Panc1 (cell line): ENCODE results near the gene ROBO2. TPM values are rescaled to one million over a fixed set of nuclear protein-coding genes. Genes with fewer than 3 reads are reported as not detected.

Experiments
- ATAC-seq: fragments of 200-7000 bp; cut with Tn5 transposase; 2 replicates; pipeline ENCODE4 v1.9.1; 2020; ENCODE audit warnings: mild to moderate bottlenecking, moderate library complexity
- BruUV-seq: library from RNA; stranded (reverse); fragments of 400-500 nt; replicated peaks from 2 replicates; lab custom pipeline; 2021; lab: Mats Ljungman, UMichigan
- CTCF ChIA-PET: fragments of 300-600 bp; sonication (Branson Sonifier 250); formaldehyde crosslinking; loops from one replicate; lab custom pipeline; 2022; ENCODE audit warnings: antibody characterized with exemption; lab: Charles Lee
- POLR2A ChIA-PET: fragments of 300-600 bp; sonication (Branson Sonifier 250); formaldehyde crosslinking; loops from one replicate; lab custom pipeline; 2022; ENCODE audit warnings: antibody characterized with exemption; lab: Charles Lee
- DNase-seq: peaks from one replicate; pipeline ENCODE4 v3.0.0-alpha.2; 2010; ENCODE audit warnings: low read depth, low spot score
- H3K27ac ChIP-seq: 2 replicates; pipeline ENCODE4 v1.5.1; 2011; ENCODE audit warnings: mild to moderate bottlenecking, low read length, inconsistent platforms
- H3K27me3 ChIP-seq: fragments of 200-500 bp; sonication (Bioruptor generic); 2 replicates; pipeline ENCODE4 v1.6.0; 2014; ENCODE audit warnings: low read length, inconsistent platforms; ENCODE audit not compliant: control insufficient read depth, insufficient read depth
- H3K36me3 ChIP-seq: fragments of 200-500 bp; sonication (Bioruptor generic); 2 replicates; pipeline ENCODE4 v1.5.1; 2014; ENCODE audit warnings: inconsistent platforms, mild to moderate bottlenecking, low read length, moderate library complexity; ENCODE audit not compliant: control insufficient read depth, insufficient read depth
- H3K4me1 ChIP-seq: 2 replicates; pipeline ENCODE4 v1.5.1; 2011; ENCODE audit warnings: inconsistent platforms, mild to moderate bottlenecking, low read length, moderate library complexity; ENCODE audit not compliant: control insufficient read depth, insufficient read depth
- H3K4me3 ChIP-seq, 2 experiments: 2 replicates each; pipeline ENCODE4 v1.5.1; 2011 to 2012; ENCODE audit warnings: low read depth in 2 of 2, low read length in 2 of 2, mild to moderate bottlenecking in 2 of 2, inconsistent platforms in 1 of 2, moderate library complexity in 1 of 2
- H3K9me3 ChIP-seq: fragments of 200-500 bp; sonication (Bioruptor generic); 2 replicates; pipeline ENCODE4 v1.5.1; 2014; ENCODE audit warnings: low read depth, mild to moderate bottlenecking, inconsistent platforms, low read length, moderate library complexity; ENCODE audit not compliant: control insufficient read depth, insufficient read depth
- POLR2AphosphoS5 ChIP-seq: IDR thresholded peaks from 2 replicates; pipeline ENCODE4 v1.6.1; 2012; ENCODE audit warnings: mild to moderate bottlenecking, low read depth, low read length, moderate library complexity
- SIN3A ChIP-seq: IDR thresholded peaks from 2 replicates; pipeline ENCODE4 v1.6.1; 2012; ENCODE audit warnings: low read depth, mild to moderate bottlenecking, low read length, moderate library complexity, borderline replicate concordance; ENCODE audit not compliant: insufficient read depth
- TCF7L2 ChIP-seq: IDR thresholded peaks from 2 replicates; pipeline ENCODE4 v1.6.1; 2011; ENCODE audit warnings: mild to moderate bottlenecking, low read depth, low read length, inconsistent platforms
- in situ Hi-C: cut with HindIII; loops from 2 replicates; pipeline ENCODE4 v1.10.0; 2016; ENCODE audit warnings: low sequenced_read_pairs, low pct_unique_long_range_greater_than_20kb
- intact Hi-C: fragments of 100-400 bp; cut with micrococcal nuclease; formaldehyde crosslinking; loops from one replicate; pipeline ENCODE4 v1.10.0; 2022; ENCODE audit not compliant: unreplicated experiment
- total RNA-seq: library from RNA; stranded (reverse); gene quantifications from one replicate; pipeline ENCODE4 v1.2.1, GENCODE V29; 2021; ENCODE audit not compliant: unreplicated experiment
- TF ChIP-seq, protein P1 (sequence below): fragments of 450-650 bp; IDR thresholded peaks from 2 replicates; pipeline ENCODE4 v1.5.1; 2017; ENCODE audit warnings: mild to moderate bottlenecking
- TF ChIP-seq, protein P2 (sequence below), 2 experiments: IDR thresholded peaks; 2 replicates each; pipeline ENCODE4 v1.6.1; 2011 to 2012; ENCODE audit warnings: low read depth in 2 of 2, control low read depth in 1 of 2, low read length in 1 of 2, mild to moderate bottlenecking in 1 of 2, moderate library complexity in 1 of 2; ENCODE audit not compliant: insufficient read depth in 1 of 2

Gene ROBO2
- total RNA-seq, 1 experiment from 2014 or later = 1.3 TPM

- Histone ChIP-seq H3K27me3 (no peaks in the 10 kb centered on the region), H3K9me3 (no peaks in the 10 kb centered on the region), H3K27ac (no peak overlapping the region), H3K36me3 (no peaks in the 10 kb centered on the region), H3K4me3 (no peak overlapping the region), H3K4me1 (no peaks in the 10 kb centered on the region)
- ATAC-seq (no peak), DNase-seq (no peak)
- BruUV-seq = no TSS peak
- intact Hi-C loops (no loop called here), in situ Hi-C loops (no loop called here)
- TF ChIP-seq, protein P1, sequence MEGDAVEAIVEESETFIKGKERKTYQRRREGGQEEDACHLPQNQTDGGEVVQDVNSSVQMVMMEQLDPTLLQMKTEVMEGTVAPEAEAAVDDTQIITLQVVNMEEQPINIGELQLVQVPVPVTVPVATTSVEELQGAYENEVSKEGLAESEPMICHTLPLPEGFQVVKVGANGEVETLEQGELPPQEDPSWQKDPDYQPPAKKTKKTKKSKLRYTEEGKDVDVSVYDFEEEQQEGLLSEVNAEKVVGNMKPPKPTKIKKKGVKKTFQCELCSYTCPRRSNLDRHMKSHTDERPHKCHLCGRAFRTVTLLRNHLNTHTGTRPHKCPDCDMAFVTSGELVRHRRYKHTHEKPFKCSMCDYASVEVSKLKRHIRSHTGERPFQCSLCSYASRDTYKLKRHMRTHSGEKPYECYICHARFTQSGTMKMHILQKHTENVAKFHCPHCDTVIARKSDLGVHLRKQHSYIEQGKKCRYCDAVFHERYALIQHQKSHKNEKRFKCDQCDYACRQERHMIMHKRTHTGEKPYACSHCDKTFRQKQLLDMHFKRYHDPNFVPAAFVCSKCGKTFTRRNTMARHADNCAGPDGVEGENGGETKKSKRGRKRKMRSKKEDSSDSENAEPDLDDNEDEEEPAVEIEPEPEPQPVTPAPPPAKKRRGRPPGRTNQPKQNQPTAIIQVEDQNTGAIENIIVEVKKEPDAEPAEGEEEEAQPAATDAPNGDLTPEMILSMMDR = no peak
- TF ChIP-seq, protein P2, sequence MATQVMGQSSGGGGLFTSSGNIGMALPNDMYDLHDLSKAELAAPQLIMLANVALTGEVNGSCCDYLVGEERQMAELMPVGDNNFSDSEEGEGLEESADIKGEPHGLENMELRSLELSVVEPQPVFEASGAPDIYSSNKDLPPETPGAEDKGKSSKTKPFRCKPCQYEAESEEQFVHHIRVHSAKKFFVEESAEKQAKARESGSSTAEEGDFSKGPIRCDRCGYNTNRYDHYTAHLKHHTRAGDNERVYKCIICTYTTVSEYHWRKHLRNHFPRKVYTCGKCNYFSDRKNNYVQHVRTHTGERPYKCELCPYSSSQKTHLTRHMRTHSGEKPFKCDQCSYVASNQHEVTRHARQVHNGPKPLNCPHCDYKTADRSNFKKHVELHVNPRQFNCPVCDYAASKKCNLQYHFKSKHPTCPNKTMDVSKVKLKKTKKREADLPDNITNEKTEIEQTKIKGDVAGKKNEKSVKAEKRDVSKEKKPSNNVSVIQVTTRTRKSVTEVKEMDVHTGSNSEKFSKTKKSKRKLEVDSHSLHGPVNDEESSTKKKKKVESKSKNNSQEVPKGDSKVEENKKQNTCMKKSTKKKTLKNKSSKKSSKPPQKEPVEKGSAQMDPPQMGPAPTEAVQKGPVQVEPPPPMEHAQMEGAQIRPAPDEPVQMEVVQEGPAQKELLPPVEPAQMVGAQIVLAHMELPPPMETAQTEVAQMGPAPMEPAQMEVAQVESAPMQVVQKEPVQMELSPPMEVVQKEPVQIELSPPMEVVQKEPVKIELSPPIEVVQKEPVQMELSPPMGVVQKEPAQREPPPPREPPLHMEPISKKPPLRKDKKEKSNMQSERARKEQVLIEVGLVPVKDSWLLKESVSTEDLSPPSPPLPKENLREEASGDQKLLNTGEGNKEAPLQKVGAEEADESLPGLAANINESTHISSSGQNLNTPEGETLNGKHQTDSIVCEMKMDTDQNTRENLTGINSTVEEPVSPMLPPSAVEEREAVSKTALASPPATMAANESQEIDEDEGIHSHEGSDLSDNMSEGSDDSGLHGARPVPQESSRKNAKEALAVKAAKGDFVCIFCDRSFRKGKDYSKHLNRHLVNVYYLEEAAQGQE (IDR thresholded peaks at IDR 0.05; ENCODE audit: insufficient read depth in 1 of 2, low read depth in 2 of 2, low read length in 1 of 2) = no peak
- no peak for TF ChIP-seq SIN3A
- TF ChIP-seq TCF7L2 = no peak
- TF ChIP-seq POLR2AphosphoS5 = no peak
- CTCF ChIA-PET = no interaction called here
- POLR2A ChIA-PET = no interaction called here
These were observed 167.9 kb downstream of the ROBO2 start for GRCh38 chr3:77207753-77208152.

GRCh38 chr3:77222701-77223100, 182.8 kb downstream of the ROBO2 start:
- ATAC-seq = no peak

More at GRCh38 chr3:77222701-77223100, 182.8 kb downstream of the ROBO2 start:
- H3K27me3 ChIP-seq = no peaks in the 10 kb centered on the region
- no peaks in the 10 kb centered on the region for H3K9me3 ChIP-seq
- H3K4me1 ChIP-seq = no peaks in the 10 kb centered on the region
- in situ Hi-C loops (no loop called here), intact Hi-C loops (no loop called here)
- no peak overlapping the region for H3K4me3 ChIP-seq
- H3K27ac ChIP-seq = no peak overlapping the region
- no peaks in the 10 kb centered on the region for H3K36me3 ChIP-seq
- TF ChIP-seq POLR2AphosphoS5 = no peak
- no peak for TF ChIP-seq TCF7L2
- TF ChIP-seq, protein P2 (IDR thresholded peaks at IDR 0.05; ENCODE audit: insufficient read depth in 1 of 2, low read depth in 2 of 2, low read length in 1 of 2) = no peak
- TF ChIP-seq, protein P1 = no peak
- no peak for TF ChIP-seq SIN3A
- ChIA-PET POLR2A (no interaction called here), CTCF (no interaction called here)
- no peak for DNase-seq
- no TSS peak for BruUV-seq
